Activated CD4-positive, alpha-beta T cell treated with anti-CD3 and anti-CD28 coated beads, Interleukin-2, Interleukin-6, amounts not matched to agents 100 ng/mL and 50 ng/mL, durations not matched to agents 16 hours and 8 hours (primary cell): ENCODE measurements around the gene ERCC8.
A peak's percentile ranks its signal among the peaks of the same experiment; 100 is the strongest.

Experiments used
- DNase-seq: peaks from one replicate; pipeline ENCODE4 v3.0.0-alpha.2; 2020

Gene ERCC8

GRCh38 chr5:60833520-60833919 is 111.3 kb downstream of the ERCC8 start:
- DNase-seq, result no peak

- DNase-seq, result peak; percentile 10
Measured at GRCh38 chr5:60830581-60831127, 114.2 kb downstream of the ERCC8 start.

GRCh38 chr5:60829490-60830266 is 115.2 kb downstream of the ERCC8 start:
- DNase-seq, result peak; percentile 31

- no peak for DNase-seq
Measured at GRCh38 chr5:60827201-60827600, 117.7 kb downstream of the ERCC8 start.

GRCh38 chr5:60826653-60827052 is 118.2 kb downstream of the ERCC8 start:
- peak; percentile 15 for DNase-seq
